Renal pelvis (tissue), 4 donors: ENCODE results near the gene ARHGAP5. TPM values are rescaled to one million over a fixed set of nuclear protein-coding genes. Genes with fewer than 3 reads are reported as not detected.

Experiments
- DNase-seq: peaks from one replicate; pipeline ENCODE4 v3.0.0-alpha.2; 2013
- polyA plus RNA-seq, 3 donors: library from polyadenylated mRNA; unstranded; fragments of 120-200 nt; gene quantifications; one replicate each; pipeline ENCODE4 v1.2.1, GENCODE V29; 2013; ENCODE audit not compliant: insufficient read length in 3 of 3

Gene ARHGAP5
- polyA plus RNA-seq, 3 donors = 96.9 to 106 (median 99.6) TPM

GRCh38 chr14:32166924-32167323 is 89.8 kb downstream of the ARHGAP5 start:
- no peak for DNase-seq

GRCh38 chr14:32167907-32168306 is 90.8 kb downstream of the ARHGAP5 start:
- DNase-seq = no peak

DNA sequence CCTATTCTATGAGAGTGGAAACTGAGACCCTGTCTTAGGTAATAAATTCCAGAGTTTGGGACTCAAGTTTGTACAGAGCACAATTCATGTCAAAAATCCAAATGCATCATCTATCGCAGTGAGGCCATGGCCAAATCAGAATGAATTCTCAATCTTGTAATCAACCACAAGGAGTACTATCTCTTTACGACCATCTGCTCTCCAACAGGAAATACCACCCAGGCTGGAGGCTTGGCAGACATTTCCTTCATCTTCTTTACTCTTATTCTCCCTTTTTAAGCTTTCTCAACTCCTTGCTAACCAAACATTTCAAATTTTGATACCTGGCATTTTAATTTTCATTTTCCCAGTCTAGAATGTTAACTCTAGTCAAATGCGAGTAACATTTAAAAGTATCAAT is 92.1 kb downstream of the ARHGAP5 start:
- no peak for DNase-seq

- no peak for DNase-seq
These were observed 94.4 kb downstream of the ARHGAP5 start for GRCh38 chr14:32171469-32171868.

GRCh38 chr14:32183151-32184058 is 106.3 kb downstream of the ARHGAP5 start:
- DNase-seq = peak; percentile 12

GRCh38 chr14:32185097-32185496 is 108.0 kb downstream of the ARHGAP5 start:
- DNase-seq = no peak

GRCh38 chr14:32186248-32186647 is 109.1 kb downstream of the ARHGAP5 start:
- DNase-seq = no peak

DNA sequence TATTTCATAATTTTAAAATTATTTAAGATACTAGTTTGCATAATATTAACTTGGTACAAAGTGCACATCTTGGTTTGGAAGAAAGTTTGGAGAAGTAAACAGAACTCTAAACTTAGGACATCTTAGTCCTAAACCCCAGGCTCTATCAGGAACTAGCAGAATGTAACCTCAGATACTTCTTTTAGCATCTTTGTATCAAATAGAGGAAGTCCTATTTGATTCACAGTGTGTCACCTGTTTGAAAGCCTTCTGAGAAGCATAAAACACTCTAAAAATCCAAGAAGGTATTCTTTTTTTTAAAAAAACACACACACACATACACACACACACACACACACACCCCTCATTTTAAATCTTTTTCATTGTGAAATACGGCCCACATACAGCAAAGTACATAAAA is 112.7 kb downstream of the ARHGAP5 start:
- DNase-seq = no peak

- no peak for DNase-seq
These were observed 113.6 kb downstream of the ARHGAP5 start for GRCh38 chr14:32190673-32191072.

- DNase-seq = no peak
These were observed 115.7 kb downstream of the ARHGAP5 start for GRCh38 chr14:32192712-32193373.

GRCh38 chr14:32193532-32193931 is 116.4 kb downstream of the ARHGAP5 start:
- no peak for DNase-seq

DNA sequence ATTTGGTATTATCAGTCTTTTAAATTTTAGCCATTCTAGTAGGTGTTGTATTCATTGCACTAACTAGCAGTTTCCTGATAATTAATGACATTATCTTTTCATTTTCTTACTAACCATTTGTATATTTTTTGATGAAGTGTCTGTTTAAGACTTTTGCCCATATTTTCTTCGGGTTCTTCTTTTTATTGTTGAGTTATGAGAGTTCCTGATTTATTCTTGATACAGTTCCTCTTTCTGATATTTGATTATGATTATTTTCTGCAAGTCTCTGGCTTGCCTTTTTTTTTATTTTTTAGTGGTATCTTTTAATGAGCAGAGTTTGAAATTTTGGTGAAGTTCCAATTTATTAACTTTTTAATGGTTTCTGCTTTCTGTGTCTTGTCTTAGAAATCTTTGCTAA is 118.5 kb downstream of the ARHGAP5 start:
- no peak for DNase-seq

- DNase-seq = no peak
These were observed 120.8 kb downstream of the ARHGAP5 start for GRCh38 chr14:32197919-32198318.

GRCh38 chr14:32200368-32201192 is 123.5 kb downstream of the ARHGAP5 start:
- no peak for DNase-seq

DNA sequence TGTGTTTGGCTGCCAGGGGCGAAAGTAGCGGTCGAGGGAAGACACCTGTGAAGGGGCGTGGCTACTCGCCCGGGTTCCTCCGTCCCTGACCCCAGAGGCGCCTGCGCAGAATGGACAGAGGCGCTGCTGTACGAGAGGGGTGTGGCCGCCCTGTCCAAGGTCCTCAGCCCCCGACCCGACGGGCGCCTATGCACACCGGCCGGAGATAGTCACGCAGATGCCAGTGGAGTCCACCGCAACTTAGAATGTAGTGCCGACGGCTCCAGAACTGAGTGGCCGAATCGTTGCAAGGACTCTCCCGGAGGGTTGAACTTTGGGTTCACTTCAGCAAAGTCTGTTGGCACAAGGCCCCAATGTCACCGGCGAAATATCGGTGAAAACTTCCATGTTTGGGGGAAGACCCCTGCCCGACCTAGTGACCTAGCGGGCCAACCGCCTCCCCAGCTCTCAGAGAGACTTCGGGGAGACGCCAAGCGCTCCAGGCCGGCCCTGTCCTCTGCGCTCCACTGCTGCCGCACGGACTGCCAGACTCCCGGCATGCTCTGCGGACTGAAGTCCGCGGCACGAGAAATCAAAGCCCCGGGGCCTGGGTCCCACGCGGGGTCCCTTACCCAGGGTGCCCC is 124.2 kb downstream of the ARHGAP5 start:
- DNase-seq = peak; percentile 84

DNA sequence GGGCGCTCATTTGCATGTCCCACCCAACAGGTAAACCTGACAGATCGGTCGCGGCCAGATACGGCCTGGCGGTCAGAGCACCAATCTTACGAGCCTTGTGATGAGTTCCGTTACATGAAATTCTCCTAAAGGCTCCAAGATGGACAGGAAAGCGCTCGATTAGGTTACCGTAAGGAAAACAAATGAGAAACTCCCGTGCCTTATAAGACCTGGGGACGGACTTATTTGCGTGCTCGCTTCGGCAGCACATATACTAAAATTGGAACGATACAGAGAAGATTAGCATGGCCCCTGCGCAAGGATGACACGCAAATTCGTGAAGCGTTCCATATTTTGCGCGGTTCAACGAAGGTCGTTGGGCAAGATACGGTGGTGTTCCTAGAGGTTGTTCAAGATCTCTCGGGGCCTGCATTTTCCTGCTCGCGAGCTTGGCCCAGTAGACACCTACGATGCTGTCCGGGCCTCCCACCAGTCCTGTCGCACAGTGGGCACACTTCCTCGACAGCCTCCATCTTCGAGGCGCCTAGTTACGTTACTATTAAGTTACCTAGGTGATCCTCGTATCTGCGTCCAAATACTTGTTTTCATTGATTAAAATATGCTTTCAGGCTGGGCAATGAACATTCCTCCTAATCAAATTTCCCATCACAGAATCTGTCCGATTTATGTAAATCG is 124.8 kb downstream of the ARHGAP5 start, which contains the start of gene RNU6-7:
RNU6-7 (plus strand) TSS at position 230 of the 675 bp plus-strand sequence.
- DNase-seq = peak; percentile 64

DNA sequence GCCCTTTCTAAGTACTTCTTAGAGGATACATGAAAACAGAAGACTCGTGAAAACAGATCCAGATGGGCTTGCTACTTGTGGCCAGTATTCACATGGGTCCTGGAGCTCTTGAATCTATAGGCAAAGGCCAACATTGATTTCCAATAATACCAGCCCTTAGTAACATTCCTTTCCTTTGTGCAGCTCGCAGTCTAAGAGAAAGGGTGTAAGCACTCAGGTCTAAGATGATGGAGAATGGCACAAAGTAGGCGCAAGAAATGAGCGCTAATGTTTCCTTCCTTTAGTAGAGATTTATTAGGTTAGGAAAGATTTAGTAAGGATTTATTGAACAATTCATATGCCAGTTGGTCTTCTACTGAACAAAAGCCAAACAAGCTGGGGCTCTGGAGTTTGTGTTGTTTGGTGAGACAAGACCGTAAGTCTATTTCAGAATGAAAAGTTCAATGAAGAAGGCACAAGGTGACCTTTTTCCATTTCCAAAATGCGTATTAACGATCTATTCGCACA is 125.4 kb downstream of the ARHGAP5 start:
- DNase-seq = peak; percentile 33

- DNase-seq = peak; percentile 91
These were observed 126.1 kb downstream of the ARHGAP5 start, which contains the start of gene RNU6-8 for GRCh38 chr14:32202998-32203882. Gene RNU6-8 (minus strand): TSS chr14:32203269.

DNA sequence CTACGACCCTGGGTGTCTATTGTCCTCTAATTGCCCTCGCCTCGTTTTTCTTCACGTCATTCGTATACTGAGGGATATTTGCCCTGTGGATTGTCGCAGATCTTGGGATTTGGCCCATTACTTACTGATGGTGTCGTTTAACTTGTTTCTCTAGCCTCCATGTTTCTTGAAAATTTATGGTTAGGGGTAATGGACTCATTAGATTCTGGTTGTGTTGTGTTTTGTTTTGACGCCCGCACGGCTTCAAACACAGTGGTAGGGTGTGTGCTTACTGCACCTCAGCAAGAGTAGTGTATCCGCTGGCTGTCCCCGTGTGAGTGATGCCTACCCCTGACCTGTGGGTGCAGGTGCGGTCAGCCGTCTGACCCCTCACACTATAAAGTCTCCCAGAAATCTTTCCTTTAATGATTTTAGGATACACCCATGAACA is 126.8 kb downstream of the ARHGAP5 start:
- peak; percentile 23 for DNase-seq

DNA sequence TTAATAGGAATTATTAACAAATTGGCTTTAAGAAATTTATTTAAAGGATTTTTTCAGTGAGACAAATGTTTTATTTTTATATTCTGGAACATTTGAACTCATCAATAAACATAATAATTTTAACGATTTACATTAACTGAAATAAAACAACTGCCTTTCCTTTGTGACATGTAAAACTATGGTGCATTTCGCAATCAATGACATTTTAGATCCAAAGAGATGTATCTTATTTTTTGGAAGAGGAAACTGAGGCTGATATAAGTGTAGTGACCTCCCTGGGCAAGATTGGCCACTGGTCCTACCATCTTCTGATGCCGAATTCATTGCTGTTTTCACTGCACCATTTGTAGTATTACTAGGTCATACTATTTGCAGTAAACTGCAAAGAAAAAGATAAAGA is 128.4 kb downstream of the ARHGAP5 start:
- DNase-seq = no peak
